Kidney epithelial cell (primary cell): ENCODE measurements around the gene GLIPR1L1. TPM values are rescaled to one million over a fixed set of nuclear protein-coding genes. Genes with fewer than 3 reads are reported as not detected.

Experiments
- DNase-seq: peaks from one replicate; pipeline ENCODE4 v3.0.0-alpha.2; 2010; ENCODE audit warnings: low read depth
- H3K27me3 ChIP-seq: 2 replicates; pipeline ENCODE4 v1.6.0; 2011; ENCODE audit warnings: low read length; ENCODE audit not compliant: control insufficient read depth, insufficient read depth
- H3K36me3 ChIP-seq: 2 replicates; pipeline ENCODE4 v1.5.1; 2011; ENCODE audit warnings: low read length; ENCODE audit not compliant: control insufficient read depth, insufficient read depth
- H3K4me3 ChIP-seq: 2 replicates; pipeline ENCODE4 v1.5.1; 2011; ENCODE audit warnings: low read depth, mild to moderate bottlenecking, control low read depth, low read length
- CTCF ChIP-seq: IDR thresholded peaks from 2 replicates; pipeline ENCODE4 v1.5.1; 2011; ENCODE audit warnings: mild to moderate bottlenecking, moderate library complexity, low read length, control low read depth, inconsistent platforms; ENCODE audit not compliant: insufficient read depth, poor library complexity, severe bottlenecking
- total RNA-seq: library from RNA; depleted of rRNA; stranded (reverse); fragments of >200 nt; gene quantifications from 2 replicates; pipeline ENCODE4 v1.2.3, GENCODE V29; 2015

Gene GLIPR1L1
- total RNA-seq, 1 donor from 2014 or later = not detected

- Histone ChIP-seq H3K4me3 (no peak overlapping the region), H3K36me3 (no peaks in the 10 kb centered on the region), H3K27me3 (no peaks in the 10 kb centered on the region)
- no peak for DNase-seq
- no peak for TF ChIP-seq CTCF
Observed at GRCh38 chr12:75350413-75350812, 15.9 kb downstream of the GLIPR1L1 start.

DNA sequence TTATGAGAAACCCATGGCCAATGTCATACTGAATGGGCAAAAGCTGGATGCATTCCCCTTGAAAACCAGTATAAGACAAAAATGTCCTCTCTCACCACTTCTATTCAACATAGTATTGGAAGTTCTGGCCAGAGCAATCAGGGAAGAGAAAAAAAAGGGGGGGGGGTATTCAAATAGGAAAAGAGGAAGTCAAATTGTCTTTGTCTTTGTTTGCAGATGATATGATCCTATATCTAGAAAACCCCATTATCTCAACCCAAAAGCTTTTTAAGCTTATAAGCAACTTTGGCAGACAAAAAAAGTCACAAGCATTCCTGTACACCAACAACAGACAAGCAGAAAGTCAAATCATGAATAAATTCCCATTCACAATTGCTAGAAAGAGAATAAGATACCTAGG, 19.5 kb downstream of the GLIPR1L1 start:
- Histone ChIP-seq H3K27me3 (no peaks in the 10 kb centered on the region), H3K36me3 (no peaks in the 10 kb centered on the region), H3K4me3 (no peak overlapping the region)
- TF ChIP-seq CTCF = no peak
- DNase-seq = no peak

GRCh38 chr12:75360920-75361319, 26.4 kb downstream of the GLIPR1L1 start:
- Histone ChIP-seq H3K36me3 (no peaks in the 10 kb centered on the region), H3K4me3 (no peak overlapping the region), H3K27me3 (no peaks in the 10 kb centered on the region)
- no peak for DNase-seq
- no peak for TF ChIP-seq CTCF

DNA sequence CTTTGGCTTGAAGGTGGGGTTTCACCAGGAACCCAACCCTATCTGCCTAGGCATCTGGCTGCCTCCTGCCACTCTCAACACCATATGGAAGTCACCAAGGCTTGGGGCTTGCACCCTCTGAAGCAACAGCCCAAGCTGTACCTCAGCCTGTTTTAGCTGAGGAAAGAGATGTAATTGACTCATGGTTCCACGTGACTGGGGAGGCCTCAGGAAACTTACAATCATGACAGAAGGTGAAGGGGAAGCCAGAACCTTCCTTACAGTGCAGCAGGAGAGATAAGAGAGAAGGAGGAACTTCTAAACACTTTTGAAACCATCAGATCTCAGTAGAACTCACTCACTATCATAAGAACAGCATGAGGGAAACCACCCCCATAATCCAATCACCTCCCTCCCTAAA, 26.9 kb downstream of the GLIPR1L1 start:
- DNase-seq = no peak
- no peaks in the 10 kb centered on the region for H3K27me3 ChIP-seq
- no peaks in the 10 kb centered on the region for H3K36me3 ChIP-seq
- H3K4me3 ChIP-seq = no peak overlapping the region
- TF ChIP-seq CTCF = no peak

GRCh38 chr12:75364919-75365318, 30.4 kb downstream of the GLIPR1L1 start:
- no peak for DNase-seq
- no peak for TF ChIP-seq CTCF
- H3K4me3 ChIP-seq = no peak overlapping the region
- no peaks in the 10 kb centered on the region for H3K36me3 ChIP-seq
- H3K27me3 ChIP-seq = no peaks in the 10 kb centered on the region

GRCh38 chr12:75366629-75367028, 32.2 kb downstream of the GLIPR1L1 start:
- no peak for DNase-seq
- no peaks in the 10 kb centered on the region for H3K27me3 ChIP-seq

More at GRCh38 chr12:75366629-75367028, 32.2 kb downstream of the GLIPR1L1 start:
- H3K4me3 ChIP-seq = no peak overlapping the region
- TF ChIP-seq CTCF = no peak
- no peaks in the 10 kb centered on the region for H3K36me3 ChIP-seq
